ENCODE data around the gene MTHFD1L.

- TF ChIP-seq, protein P1, sequence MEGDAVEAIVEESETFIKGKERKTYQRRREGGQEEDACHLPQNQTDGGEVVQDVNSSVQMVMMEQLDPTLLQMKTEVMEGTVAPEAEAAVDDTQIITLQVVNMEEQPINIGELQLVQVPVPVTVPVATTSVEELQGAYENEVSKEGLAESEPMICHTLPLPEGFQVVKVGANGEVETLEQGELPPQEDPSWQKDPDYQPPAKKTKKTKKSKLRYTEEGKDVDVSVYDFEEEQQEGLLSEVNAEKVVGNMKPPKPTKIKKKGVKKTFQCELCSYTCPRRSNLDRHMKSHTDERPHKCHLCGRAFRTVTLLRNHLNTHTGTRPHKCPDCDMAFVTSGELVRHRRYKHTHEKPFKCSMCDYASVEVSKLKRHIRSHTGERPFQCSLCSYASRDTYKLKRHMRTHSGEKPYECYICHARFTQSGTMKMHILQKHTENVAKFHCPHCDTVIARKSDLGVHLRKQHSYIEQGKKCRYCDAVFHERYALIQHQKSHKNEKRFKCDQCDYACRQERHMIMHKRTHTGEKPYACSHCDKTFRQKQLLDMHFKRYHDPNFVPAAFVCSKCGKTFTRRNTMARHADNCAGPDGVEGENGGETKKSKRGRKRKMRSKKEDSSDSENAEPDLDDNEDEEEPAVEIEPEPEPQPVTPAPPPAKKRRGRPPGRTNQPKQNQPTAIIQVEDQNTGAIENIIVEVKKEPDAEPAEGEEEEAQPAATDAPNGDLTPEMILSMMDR (IDR thresholded peaks at IDR 0.05): no peak
- no peak for TF ChIP-seq POLR2A (IDR thresholded peaks at IDR 0.05)
- TF ChIP-seq POLR2AphosphoS5 (IDR thresholded peaks at IDR 0.05): no peak
- no peak for TF ChIP-seq EP300 (IDR thresholded peaks at IDR 0.05)
Measured at GRCh38 chr6:151015101-151015700, 149.7 kb downstream of the MTHFD1L start.

All from stomach (tissue), 4 donors.